ENCODE results near the gene CCDC159.

The CCDC159 gene

GRCh38 chr19:11390933-11391680, 44.8 kb downstream of the CCDC159 start:
- DNase-seq (ENCODE audit: low spot score), result no peak

- DNase-seq (ENCODE audit: low spot score), result no peak
Observed at GRCh38 chr19:11397089-11397610, 50.8 kb downstream of the CCDC159 start.

- no peak for DNase-seq (ENCODE audit: low spot score)
Observed at GRCh38 chr19:11399667-11400066, 53.3 kb downstream of the CCDC159 start.

- DNase-seq (ENCODE audit: low spot score), result no peak
Observed at GRCh38 chr19:11400798-11401197, 54.5 kb downstream of the CCDC159 start.

GRCh38 chr19:11401808-11402543, 55.7 kb downstream of the CCDC159 start:
- DNase-seq (ENCODE audit: low spot score), result no peak
